OCI-LY3 (cell line): Measurements from ENCODE around the gene CCDC170.

Experiments
- H2AFZ ChIP-seq: fragments of 200-600, 300-600 bp; shearing (Covaris generic); 2 replicates; pipeline ENCODE4 v1.6.0; 2014; ENCODE audit warnings: antibody characterized with exemption, low read depth, low read length
- H3K27ac ChIP-seq: fragments of 200-600, 300-600 bp; sonication (generic); 2 replicates; pipeline ENCODE4 v1.5.1; 2014; ENCODE audit warnings: mild to moderate bottlenecking, low read length, moderate library complexity, mixed read lengths
- H3K27me3 ChIP-seq: fragments of 200-600, 300-600 bp; sonication (generic); 2 replicates; pipeline ENCODE4 v1.6.1; 2014; ENCODE audit warnings: low read depth, low read length, mixed read lengths
- H3K36me3 ChIP-seq: fragments of 200-600, 300-600 bp; sonication (generic); replicated peaks from 2 replicates; pipeline ENCODE3; 2014; ENCODE audit warnings: low read depth, low read length, mixed read lengths
- H3K4me1 ChIP-seq: fragments of 300-600, 200-600 bp; sonication (generic); 2 replicates; pipeline ENCODE4 v1.6.1; 2014; ENCODE audit warnings: low read length, mixed read lengths
- H3K4me2 ChIP-seq: fragments of 200-600, 300-600 bp; sonication (generic); 2 replicates; pipeline ENCODE4 v1.6.1; 2014; ENCODE audit warnings: low read length, mixed read lengths
- H3K4me3 ChIP-seq: fragments of 300-600, 200-600 bp; sonication (generic); 2 replicates; pipeline ENCODE4 v1.5.1; 2014; ENCODE audit warnings: antibody characterized with exemption, mild to moderate bottlenecking, low read length, moderate library complexity
- H3K79me2 ChIP-seq: fragments of 300-600, 200-600 bp; shearing (Covaris generic); 2 replicates; pipeline ENCODE4 v1.6.1; 2014; ENCODE audit warnings: mild to moderate bottlenecking, low read length, mixed read lengths
- H3K9ac ChIP-seq: fragments of 300-600, 200-600 bp; shearing (Covaris generic); 2 replicates; pipeline ENCODE4 v1.6.0; 2014; ENCODE audit warnings: mild to moderate bottlenecking, low read length, moderate library complexity
- H3K9me3 ChIP-seq: fragments of 200-600, 300-600 bp; shearing (Covaris generic); 2 replicates; pipeline ENCODE4 v1.6.1; 2014; ENCODE audit warnings: low read length, mixed read lengths; ENCODE audit not compliant: insufficient read depth
- H4K20me1 ChIP-seq: fragments of 200-600, 300-600 bp; sonication (generic); 2 replicates; pipeline ENCODE4 v1.6.1; 2016; ENCODE audit warnings: low read length, mixed read lengths; ENCODE audit not compliant: insufficient read depth
- EZH2phosphoT487 ChIP-seq: fragments of 200-600 bp; shearing (Covaris generic); IDR thresholded peaks from 2 replicates; pipeline ENCODE4 v1.6.1; 2018; ENCODE audit warnings: antibody characterized with exemption, mixed run types, low read depth
- TF ChIP-seq, protein P1 (sequence below): fragments of 200-600, 300-600 bp; sonication (generic); IDR thresholded peaks from 2 replicates; pipeline ENCODE4 v1.5.1; 2014; ENCODE audit warnings: antibody characterized with exemption, low read length, low read depth

The CCDC170 gene

DNA sequence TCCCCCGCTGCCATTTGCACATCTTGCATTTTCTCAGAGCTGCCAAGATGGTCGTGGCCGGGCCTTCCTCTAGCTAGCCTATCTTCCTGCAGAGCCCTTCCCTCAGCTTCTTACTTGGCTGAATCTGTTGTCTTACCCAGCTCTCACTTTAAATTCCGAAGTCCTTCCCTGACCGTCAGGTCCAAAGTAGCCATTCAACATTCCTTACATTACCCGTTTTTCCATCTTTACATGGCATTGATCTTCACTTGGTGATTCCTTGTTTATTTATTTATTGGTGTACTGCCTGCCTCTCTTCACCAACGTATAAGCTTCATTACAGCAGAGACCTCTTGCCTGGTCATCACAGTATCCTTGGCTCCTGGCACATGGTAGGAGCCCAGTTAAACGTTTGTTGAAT, 176.3 kb downstream of the CCDC170 start:
- Histone ChIP-seq H3K9me3 (no peaks in the 10 kb centered on the region), H3K79me2 (no peaks in the 10 kb centered on the region), H3K4me2 (no peak overlapping the region), H3K4me1 (peaks cover 2% of the 10 kb centered on the region), H3K27ac (no peak overlapping the region), H2AFZ (no peak overlapping the region), H4K20me1 (no peaks in the 10 kb centered on the region), H3K4me3 (no peak overlapping the region), H3K36me3 (no peaks in the 10 kb centered on the region), H3K27me3 (peaks cover 10% of the 10 kb centered on the region), H3K9ac (no peak overlapping the region)
- TF ChIP-seq, protein P1, sequence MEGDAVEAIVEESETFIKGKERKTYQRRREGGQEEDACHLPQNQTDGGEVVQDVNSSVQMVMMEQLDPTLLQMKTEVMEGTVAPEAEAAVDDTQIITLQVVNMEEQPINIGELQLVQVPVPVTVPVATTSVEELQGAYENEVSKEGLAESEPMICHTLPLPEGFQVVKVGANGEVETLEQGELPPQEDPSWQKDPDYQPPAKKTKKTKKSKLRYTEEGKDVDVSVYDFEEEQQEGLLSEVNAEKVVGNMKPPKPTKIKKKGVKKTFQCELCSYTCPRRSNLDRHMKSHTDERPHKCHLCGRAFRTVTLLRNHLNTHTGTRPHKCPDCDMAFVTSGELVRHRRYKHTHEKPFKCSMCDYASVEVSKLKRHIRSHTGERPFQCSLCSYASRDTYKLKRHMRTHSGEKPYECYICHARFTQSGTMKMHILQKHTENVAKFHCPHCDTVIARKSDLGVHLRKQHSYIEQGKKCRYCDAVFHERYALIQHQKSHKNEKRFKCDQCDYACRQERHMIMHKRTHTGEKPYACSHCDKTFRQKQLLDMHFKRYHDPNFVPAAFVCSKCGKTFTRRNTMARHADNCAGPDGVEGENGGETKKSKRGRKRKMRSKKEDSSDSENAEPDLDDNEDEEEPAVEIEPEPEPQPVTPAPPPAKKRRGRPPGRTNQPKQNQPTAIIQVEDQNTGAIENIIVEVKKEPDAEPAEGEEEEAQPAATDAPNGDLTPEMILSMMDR, result no peak
- no peak for TF ChIP-seq EZH2phosphoT487
